Mesothelial cell of epicardium (in vitro differentiated cells): ENCODE measurements around the gene GULP1. TPM values are rescaled to one million over a fixed set of nuclear protein-coding genes. Genes with fewer than 3 reads are reported as not detected.

Experiments used
- DNase-seq, 2 experiments: peaks; one replicate each; pipeline ENCODE4 v3.0.0; 2021; ENCODE audit warnings: low spot score in 2 of 2; ENCODE audit not compliant: unreplicated experiment in 2 of 2
- H3K27ac Mint-ChIP-seq: 2 replicates; pipeline ENCODE4 v1.8.0; 2021; ENCODE audit warnings: mixed read lengths
- H3K27me3 Mint-ChIP-seq: 2 replicates; pipeline ENCODE4 v1.8.0; 2021; ENCODE audit warnings: low read depth, mixed read lengths
- H3K36me3 Mint-ChIP-seq: 2 replicates; pipeline ENCODE4 v1.8.0; 2021; ENCODE audit warnings: mixed read lengths
- H3K4me1 Mint-ChIP-seq: 2 replicates; pipeline ENCODE4 v1.8.0; 2021; ENCODE audit warnings: mixed read lengths
- H3K4me3 Mint-ChIP-seq: 2 replicates; pipeline ENCODE4 v1.8.0; 2021; ENCODE audit warnings: mild to moderate bottlenecking, moderate library complexity, mixed read lengths
- H3K9me3 Mint-ChIP-seq: 2 replicates; pipeline ENCODE4 v1.8.0; 2021; ENCODE audit warnings: mixed read lengths
- total RNA-seq: library from RNA; stranded (reverse); gene quantifications from 3 replicates; pipeline ENCODE4 v1.2.1, GENCODE V29; 2021
- TF ChIP-seq, protein P1 (sequence below): fragments of 200-600 bp; sonication (generic); IDR thresholded peaks from one replicate; pipeline ENCODE4 v1.5.0; 2021; ENCODE audit warnings: antibody characterized with exemption; ENCODE audit not compliant: unreplicated experiment

Gene GULP1
- total RNA-seq, 1 donor from 2014 or later: 58.5 TPM

GRCh38 chr2:188517549-188518215 is 226.0 kb downstream of the GULP1 start:
- no peak for DNase-seq
- Mint-ChIP-seq H3K9me3 (peaks cover 10% of the 10 kb centered on the region), H3K4me1 (peaks cover 46% of the 10 kb centered on the region), H3K27me3 (no peaks in the 10 kb centered on the region), H3K27ac (peak overlapping the region; percentile 88), H3K36me3 (peaks cover 15% of the 10 kb centered on the region), H3K4me3 (peak overlapping the region; percentile 13)
- TF ChIP-seq, protein P1, sequence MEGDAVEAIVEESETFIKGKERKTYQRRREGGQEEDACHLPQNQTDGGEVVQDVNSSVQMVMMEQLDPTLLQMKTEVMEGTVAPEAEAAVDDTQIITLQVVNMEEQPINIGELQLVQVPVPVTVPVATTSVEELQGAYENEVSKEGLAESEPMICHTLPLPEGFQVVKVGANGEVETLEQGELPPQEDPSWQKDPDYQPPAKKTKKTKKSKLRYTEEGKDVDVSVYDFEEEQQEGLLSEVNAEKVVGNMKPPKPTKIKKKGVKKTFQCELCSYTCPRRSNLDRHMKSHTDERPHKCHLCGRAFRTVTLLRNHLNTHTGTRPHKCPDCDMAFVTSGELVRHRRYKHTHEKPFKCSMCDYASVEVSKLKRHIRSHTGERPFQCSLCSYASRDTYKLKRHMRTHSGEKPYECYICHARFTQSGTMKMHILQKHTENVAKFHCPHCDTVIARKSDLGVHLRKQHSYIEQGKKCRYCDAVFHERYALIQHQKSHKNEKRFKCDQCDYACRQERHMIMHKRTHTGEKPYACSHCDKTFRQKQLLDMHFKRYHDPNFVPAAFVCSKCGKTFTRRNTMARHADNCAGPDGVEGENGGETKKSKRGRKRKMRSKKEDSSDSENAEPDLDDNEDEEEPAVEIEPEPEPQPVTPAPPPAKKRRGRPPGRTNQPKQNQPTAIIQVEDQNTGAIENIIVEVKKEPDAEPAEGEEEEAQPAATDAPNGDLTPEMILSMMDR: no peak

DNA sequence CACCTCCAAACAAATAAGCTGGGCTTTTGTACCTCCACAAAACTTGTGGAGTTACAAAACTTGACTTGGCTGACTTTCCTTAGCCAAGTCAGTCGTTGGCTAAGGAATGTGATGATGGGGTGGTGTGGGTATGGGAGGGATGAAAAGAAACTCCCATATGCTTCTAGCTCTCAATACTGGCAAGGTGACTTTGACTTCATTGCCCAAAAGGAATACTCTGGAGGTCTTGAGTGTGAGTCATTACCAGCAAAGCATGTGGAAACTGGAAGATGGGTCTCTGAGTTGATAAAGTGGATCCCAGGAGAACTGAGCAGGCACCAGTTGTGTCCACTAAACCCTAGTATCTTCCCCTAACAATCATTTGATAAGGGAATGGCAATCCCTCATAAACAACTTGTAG is 226.7 kb downstream of the GULP1 start:
- no peak overlapping the region for H3K4me3 Mint-ChIP-seq
- peak overlapping the region; percentile 88 for H3K27ac Mint-ChIP-seq
- no peak for DNase-seq
- TF ChIP-seq, protein P1: no peak
- peaks cover 10% of the 10 kb centered on the region for H3K9me3 Mint-ChIP-seq
- peaks cover 46% of the 10 kb centered on the region for H3K4me1 Mint-ChIP-seq
- peaks cover 15% of the 10 kb centered on the region for H3K36me3 Mint-ChIP-seq
- no peaks in the 10 kb centered on the region for H3K27me3 Mint-ChIP-seq

DNA sequence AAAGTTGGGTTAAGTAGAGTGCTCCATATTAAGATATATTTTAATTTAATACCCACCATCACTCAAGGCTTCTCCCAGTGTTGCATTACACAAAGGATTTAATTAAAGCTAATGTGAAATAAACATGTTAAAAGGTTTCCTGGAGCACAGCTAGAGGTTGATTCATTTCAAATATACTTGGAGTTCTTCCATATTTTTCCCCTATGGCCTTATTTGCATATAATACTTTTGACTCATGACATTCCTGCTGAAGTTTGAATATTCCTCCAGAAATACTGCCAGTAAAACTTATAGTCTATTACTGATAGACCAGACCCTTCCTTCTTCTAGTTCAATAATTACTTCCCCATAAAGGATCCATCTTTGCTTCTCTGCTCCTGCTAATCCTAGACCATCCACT is 227.5 kb downstream of the GULP1 start:
- H3K27me3 Mint-ChIP-seq: no peaks in the 10 kb centered on the region
- no peak for DNase-seq
- H3K9me3 Mint-ChIP-seq: peaks cover 10% of the 10 kb centered on the region
- H3K4me3 Mint-ChIP-seq: no peak overlapping the region
- peaks cover 46% of the 10 kb centered on the region for H3K4me1 Mint-ChIP-seq
- TF ChIP-seq, protein P1: no peak
- H3K27ac Mint-ChIP-seq: peak overlapping the region; percentile 57
- H3K36me3 Mint-ChIP-seq: peaks cover 15% of the 10 kb centered on the region

DNA sequence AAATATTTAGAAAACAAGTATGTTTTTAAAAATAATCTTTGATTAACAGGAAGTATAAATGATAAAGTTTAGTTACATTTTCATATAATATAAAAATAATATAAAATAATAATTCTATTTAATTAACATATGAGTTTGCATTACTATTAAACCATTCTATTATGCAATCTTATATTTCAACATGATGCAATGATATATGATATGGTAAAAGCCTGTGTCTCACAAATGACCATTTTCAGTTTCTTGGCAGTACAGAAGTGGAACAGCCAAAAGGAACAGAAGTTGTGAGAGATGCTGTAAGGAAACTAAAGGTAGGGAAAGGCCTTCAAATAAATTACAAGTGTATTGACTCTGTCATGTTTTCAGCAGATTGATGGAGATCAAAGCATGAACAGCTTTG is 230.8 kb downstream of the GULP1 start:
- no peak for DNase-seq
- Mint-ChIP-seq H3K36me3 (peaks cover 12% of the 10 kb centered on the region), H3K27me3 (no peaks in the 10 kb centered on the region), H3K4me3 (no peak overlapping the region), H3K9me3 (peaks cover 10% of the 10 kb centered on the region), H3K4me1 (peaks cover 44% of the 10 kb centered on the region), H3K27ac (no peak overlapping the region)
- TF ChIP-seq, protein P1: no peak

DNA sequence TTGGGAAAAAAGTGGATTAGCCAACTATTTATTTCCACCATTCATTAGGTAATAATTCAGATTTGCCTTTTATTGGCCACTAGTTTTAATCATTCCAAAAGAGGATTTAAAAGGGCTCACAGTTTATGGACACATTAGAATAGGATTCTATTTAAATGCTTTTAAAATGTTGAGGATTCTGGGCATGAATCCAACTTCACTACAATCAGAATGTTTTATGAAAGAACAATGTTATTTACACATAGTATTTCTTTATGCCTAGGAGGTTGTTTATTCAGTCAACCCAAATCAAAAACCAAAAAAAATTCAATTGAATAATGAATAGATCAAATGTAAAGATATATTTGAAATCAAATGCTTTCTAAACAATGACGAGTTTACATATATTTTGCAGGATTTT is 232.2 kb downstream of the GULP1 start:
- no peak for DNase-seq
- no peaks in the 10 kb centered on the region for H3K27me3 Mint-ChIP-seq
- no peak overlapping the region for H3K4me3 Mint-ChIP-seq

More for the DNA sequence above, 232.2 kb downstream of the GULP1 start:
- TF ChIP-seq, protein P1: no peak
- Mint-ChIP-seq H3K9me3 (peaks cover 10% of the 10 kb centered on the region), H3K27ac (no peak overlapping the region), H3K4me1 (peaks cover 40% of the 10 kb centered on the region), H3K36me3 (peaks cover 12% of the 10 kb centered on the region)
